HepG2 (cell line): ENCODE data around the gene LCAT. TPM values are rescaled to one million over a fixed set of nuclear protein-coding genes. Genes with fewer than 3 reads are reported as not detected.
A peak's percentile ranks its signal among the peaks of the same experiment; 100 is the strongest.

ENCODE experiments used
- BATF2 ChIP-seq: sonication (generic); formaldehyde crosslinking; IDR thresholded peaks from 2 replicates; pipeline ENCODE4 v1.8.0; 2022; ENCODE audit warnings: mild to moderate bottlenecking, missing genetic modification reagents, moderate library complexity
- BHLHE40 ChIP-seq: IDR thresholded peaks from 2 replicates; pipeline ENCODE4 v1.6.1; 2011; ENCODE audit warnings: low read length, improper control_type of control experiment
- BRCA1 ChIP-seq: sonication (generic); formaldehyde crosslinking; IDR thresholded peaks from 2 replicates; pipeline ENCODE4 v1.4.0; 2020; ENCODE audit warnings: missing genetic modification reagents
- CCDC6 ChIP-seq: sonication (generic); formaldehyde crosslinking; IDR thresholded peaks from 2 replicates; pipeline ENCODE4 v1.8.1; 2022; ENCODE audit warnings: mild to moderate bottlenecking, missing genetic modification reagents, moderate library complexity
- HIVEP1 ChIP-seq: sonication (generic); formaldehyde crosslinking; IDR thresholded peaks from 2 replicates; pipeline ENCODE4 v1.4.0; 2020; ENCODE audit warnings: mild to moderate bottlenecking, missing genetic modification reagents
- KDM5A ChIP-seq: fragments of 200-600 bp; sonication (generic); IDR thresholded peaks from 2 replicates; pipeline ENCODE4 v1.7.0; 2018; ENCODE audit warnings: antibody characterized with exemption, mild to moderate bottlenecking, low read length, borderline replicate concordance
- MAFK ChIP-seq, 2 experiments: IDR thresholded peaks in 1 of 2; conservative IDR thresholded peaks in 1 of 2; 2 replicates each; pipeline ENCODE4 v1.6.1; 2011; ENCODE audit warnings: improper control_type of control experiment in 2 of 2, low read length in 2 of 2
- MLX ChIP-seq: IDR thresholded peaks from 2 replicates; pipeline ENCODE4 v1.6.1; 2016
- PRDM15 ChIP-seq: sonication (generic); formaldehyde crosslinking; IDR thresholded peaks from 2 replicates; pipeline ENCODE4 v1.4.0; 2020; ENCODE audit warnings: missing genetic modification reagents
- RARG ChIP-seq: sonication (generic); formaldehyde crosslinking; IDR thresholded peaks from 2 replicates; pipeline ENCODE4 v1.4.0; 2020; ENCODE audit warnings: low read depth, mild to moderate bottlenecking, missing genetic modification reagents
- RBM22 ChIP-seq: fragments of 200-400 bp; formaldehyde crosslinking; optimal IDR thresholded peaks from 2 replicates; pipeline ENCODE3; 2017; ENCODE audit warnings: mild to moderate bottlenecking, low read length, moderate library complexity
- RNF219 ChIP-seq: sonication (generic); formaldehyde crosslinking; IDR thresholded peaks from 2 replicates; pipeline ENCODE4 v1.5.0; 2020; ENCODE audit warnings: mild to moderate bottlenecking, missing genetic modification reagents
- SMYD3 ChIP-seq: sonication (generic); formaldehyde crosslinking; IDR thresholded peaks from 2 replicates; pipeline ENCODE4 v1.8.1; 2023; ENCODE audit warnings: mild to moderate bottlenecking, missing genetic modification reagents
- YY1 ChIP-seq: IDR thresholded peaks from 2 replicates; pipeline ENCODE4 v1.6.1; 2011; ENCODE audit warnings: low read length, low read depth, moderate library complexity, mild to moderate bottlenecking; ENCODE audit not compliant: insufficient read depth, insufficient replicate concordance
- ZFX ChIP-seq: sonication (generic); formaldehyde crosslinking; IDR thresholded peaks from 2 replicates; pipeline ENCODE4 v1.4.0; 2020; ENCODE audit warnings: mild to moderate bottlenecking, low read depth, missing genetic modification reagents, moderate library complexity
- ZNF512B ChIP-seq: sonication (generic); formaldehyde crosslinking; IDR thresholded peaks from 2 replicates; pipeline ENCODE4 v1.5.1; 2020; ENCODE audit warnings: missing genetic modification reagents, mild to moderate bottlenecking, borderline replicate concordance
- ZNF598 ChIP-seq: sonication (generic); formaldehyde crosslinking; IDR thresholded peaks from 2 replicates; pipeline ENCODE4 v1.5.1; 2020; ENCODE audit warnings: mild to moderate bottlenecking, missing genetic modification reagents, borderline replicate concordance
- ZNF816 ChIP-seq: sonication (generic); formaldehyde crosslinking; IDR thresholded peaks from 2 replicates; pipeline ENCODE4 v1.8.0; 2022; ENCODE audit warnings: missing genetic modification reagents, mild to moderate bottlenecking, borderline replicate concordance
- polyA plus RNA-seq, 8 experiments: library from polyadenylated mRNA; depleted of rRNA in 3 of 8; stranded (reverse) in 7 of 8; unstranded in 1 of 8; fragments of >200 nt; fragmentation: Illumina TruSeq in 4 of 8; extraction: Trizol in 4 of 8; gene quantifications; 2 replicates each; pipeline versions ENCODE4 v1.2.1 to v1.2.3, GENCODE V29; 2011 to 2016; ENCODE audit warnings: low read depth in 4 of 8, missing spikeins in 1 of 8, mixed read lengths in 1 of 8; ENCODE audit not compliant: insufficient read depth in 1 of 8
- total RNA-seq, 5 experiments: library from RNA; depleted of rRNA; stranded (reverse); fragments of >200 nt; fragmentation: Illumina TruSeq; extraction: Trizol; gene quantifications; 2 replicates each; pipeline ENCODE4 v1.2.3, GENCODE V29; 2016; ENCODE audit warnings: low read depth in 1 of 5

Gene LCAT
- total and polyA plus RNA-seq, 2 of the 13 experiments (the other 11 are each of a cell fraction or from before 2014, with no cell fraction given), result 36.1 to 38.9 TPM

- TF ChIP-seq RBM22, result peak; percentile 93
- no peak for TF ChIP-seq BHLHE40
- TF ChIP-seq SMYD3 (CRISPR knock-in tag), result peak; percentile 69; the same call in 1 of the 2 replicates
- peak; percentile 83 for TF ChIP-seq KDM5A
- 0 out of 2 replicates have a peak, but pooled peaks have one; percentile 61 for TF ChIP-seq BATF2 (CRISPR knock-in tag)
- peak; percentile 7; the same call in 1 of the 2 replicates for TF ChIP-seq ZNF598
- no peak for TF ChIP-seq CCDC6
- TF ChIP-seq YY1, result no peak
- 0 out of 2 replicates have a peak, but pooled peaks have one; percentile 41 for TF ChIP-seq ZNF816 (CRISPR knock-in tag)
- TF ChIP-seq MLX, result no peak
- TF ChIP-seq PRDM15 (CRISPR knock-in tag), result 0 out of 2 replicates have a peak, but pooled peaks have one; percentile 50
- no peak for TF ChIP-seq MAFK (conservative IDR thresholded peaks at IDR 0.05 in 1 of 2, IDR thresholded peaks at IDR 0.05 in 1 of 2; ENCODE audit: low read length in 2 of 2)
- peak; percentile 85 for TF ChIP-seq RNF219
- TF ChIP-seq HIVEP1 (CRISPR knock-in tag), result peak; percentile 32; the same call in 1 of the 2 replicates
- TF ChIP-seq RARG (CRISPR knock-in tag), result peak; percentile 11; the same call in 1 of the 2 replicates
- TF ChIP-seq BRCA1 (CRISPR knock-in tag), result no peak
- no peak; the same call in 1 of the 2 replicates for TF ChIP-seq ZNF512B (CRISPR knock-in tag)
- TF ChIP-seq ZFX (CRISPR knock-in tag), result 0 out of 2 replicates have a peak, but pooled peaks have one; percentile 13
Observed at GRCh38 chr16:67936124-67936879, 7.6 kb downstream of the LCAT start, which contains the start of gene PSMB10 (continued).
